EH (cell line): ENCODE results near the gene SMIM22.

Experiments
- DNase-seq: peaks from one replicate; pipeline ENCODE4 v3.0.0-alpha.2; 2015; ENCODE audit warnings: low read depth

SMIM22 gene

GRCh38 chr16:4795181-4795827 is at the start of gene SMIM22:
TSS of gene SMIM22 (plus strand) at chr16:4795369. CDS start at chr16:4795735, 366 bp downstream.
- DNase-seq, result no peak

- DNase-seq, result no peak
Observed at GRCh38 chr16:4746215-4746614, 49.0 kb upstream of the SMIM22 start.

GRCh38 chr16:4746991-4747574 is 48.1 kb upstream of the SMIM22 start:
- no peak for DNase-seq

GRCh38 chr16:4747906-4748681 is 47.1 kb upstream of the SMIM22 start:
- DNase-seq, result no peak

- DNase-seq, result no peak
Observed at GRCh38 chr16:4748682-4749411, 46.3 kb upstream of the SMIM22 start.

GRCh38 chr16:4749700-4750257 is 45.4 kb upstream of the SMIM22 start:
- no peak for DNase-seq

GRCh38 chr16:4750896-4751295 is 44.3 kb upstream of the SMIM22 start:
- no peak for DNase-seq

- DNase-seq, result no peak
Observed at GRCh38 chr16:4752351-4753100, 42.6 kb upstream of the SMIM22 start.

- DNase-seq, result no peak
Observed at GRCh38 chr16:4753227-4753626, 41.9 kb upstream of the SMIM22 start.

GRCh38 chr16:4754865-4755264 is 40.3 kb upstream of the SMIM22 start:
- DNase-seq, result no peak

GRCh38 chr16:4755687-4756086 is 39.5 kb upstream of the SMIM22 start:
- DNase-seq, result no peak

- no peak for DNase-seq
Observed at GRCh38 chr16:4760221-4760910, 34.8 kb upstream of the SMIM22 start.

GRCh38 chr16:4762205-4762604 is 33.0 kb upstream of the SMIM22 start:
- DNase-seq, result no peak

GRCh38 chr16:4763791-4764190 is 31.4 kb upstream of the SMIM22 start:
- DNase-seq, result no peak

GRCh38 chr16:4765511-4766474 is 29.4 kb upstream of the SMIM22 start:
- no peak for DNase-seq

- DNase-seq, result peak; percentile 96
Observed at GRCh38 chr16:4766875-4767628, 28.1 kb upstream of the SMIM22 start, which contains the start of gene ZNF500. TSS of gene ZNF500 (minus strand) at chr16:4767162. CDS start at chr16:4765978, 1,184 bp downstream.

GRCh38 chr16:4767872-4768548 is 27.2 kb upstream of the SMIM22 start:
- peak; percentile 38 for DNase-seq
